Left kidney (tissue), 8 donors: ENCODE results near the gene PROK1. TPM values are rescaled to one million over a fixed set of nuclear protein-coding genes. Genes with fewer than 3 reads are reported as not detected.
A peak's percentile ranks its signal among the peaks of the same experiment; 100 is the strongest.
"Not testable (repeated sequence)": the region's sequence is repeated elsewhere in the genome, so short reads cannot be mapped to it uniquely, and the experiment has no call there.

Experiments
- DNase-seq: peaks from one replicate; pipeline ENCODE4 v3.0.0-alpha.2; 2013
- long read RNA-seq, 8 donors: transcript quantifications; one replicate each; lab custom pipeline, GENCODE V29; 2026
- polyA plus RNA-seq: library from polyadenylated mRNA; unstranded; fragments of 120-200 nt; gene quantifications from one replicate; pipeline ENCODE4 v1.2.1, GENCODE V29; 2013; ENCODE audit not compliant: insufficient read length

PROK1 gene
- 0.17 TPM for polyA plus RNA-seq
- long read RNA-seq, donor 1: 0 reads
- long read RNA-seq, donor 2: 0 reads
- long read RNA-seq, donor 3: 0 reads
- long read RNA-seq, donor 4: 0 reads
- long read RNA-seq, donor 5: 0 reads
- long read RNA-seq, donor 6: 0 reads
- long read RNA-seq, donor 7: 0 reads
- long read RNA-seq, donor 8: 0 reads

DNA sequence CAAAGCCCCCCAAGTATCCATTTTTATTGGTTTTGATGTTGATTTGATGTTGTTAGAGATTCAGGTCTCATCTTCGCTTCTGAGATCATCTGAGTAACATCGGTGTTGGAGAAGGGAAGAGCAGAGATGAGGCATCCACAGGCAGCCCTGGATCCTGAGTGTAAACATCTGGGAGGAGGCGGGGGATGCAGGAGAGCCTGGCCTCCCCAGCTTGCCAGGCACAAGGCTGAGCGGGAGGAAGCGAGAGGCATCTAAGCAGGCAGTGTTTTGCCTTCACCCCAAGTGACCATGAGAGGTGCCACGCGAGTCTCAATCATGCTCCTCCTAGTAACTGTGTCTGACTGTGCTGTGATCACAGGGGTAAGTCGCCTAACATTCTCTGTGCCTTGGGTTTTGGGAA lies at the start of gene PROK1:
Gene PROK1 (plus strand): TSS at position 221 of the 400 bp plus-strand sequence. CDS start 68 bp downstream, at position 289.
- DNase-seq: no peak

DNA sequence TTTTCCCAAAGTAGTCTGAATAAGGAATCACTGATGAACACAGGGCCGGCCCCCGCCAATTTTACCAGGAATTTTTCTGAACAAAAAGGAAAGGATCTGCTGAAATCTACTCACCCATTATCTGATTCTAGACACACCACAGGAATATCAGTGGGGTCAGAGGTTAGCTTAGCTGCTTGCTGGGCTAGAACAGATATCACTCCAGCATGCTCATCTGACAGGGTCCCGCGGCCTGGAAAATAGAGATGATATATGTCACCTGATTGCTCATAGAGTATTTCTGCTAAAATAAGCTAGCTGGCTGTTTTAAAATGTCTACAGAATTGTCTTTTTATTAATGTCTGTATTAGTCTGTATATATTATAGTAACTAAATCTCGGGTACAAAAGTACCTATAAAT lies 47.1 kb upstream of the PROK1 start:
- DNase-seq: no peak

- no peak for DNase-seq
Observed at GRCh38 chr1:110404401-110404800, 46.5 kb upstream of the PROK1 start.

- DNase-seq: not testable (repeated sequence)
Observed at GRCh38 chr1:110406407-110406806, 44.5 kb upstream of the PROK1 start.

GRCh38 chr1:110407260-110408210 lies 43.4 kb upstream of the PROK1 start, which contains the start of gene LAMTOR5:
LAMTOR5 (minus strand) TSS chr1:110407694; CDS start chr1:110407620, 74 bp downstream.
- peak; percentile 95 for DNase-seq

DNA sequence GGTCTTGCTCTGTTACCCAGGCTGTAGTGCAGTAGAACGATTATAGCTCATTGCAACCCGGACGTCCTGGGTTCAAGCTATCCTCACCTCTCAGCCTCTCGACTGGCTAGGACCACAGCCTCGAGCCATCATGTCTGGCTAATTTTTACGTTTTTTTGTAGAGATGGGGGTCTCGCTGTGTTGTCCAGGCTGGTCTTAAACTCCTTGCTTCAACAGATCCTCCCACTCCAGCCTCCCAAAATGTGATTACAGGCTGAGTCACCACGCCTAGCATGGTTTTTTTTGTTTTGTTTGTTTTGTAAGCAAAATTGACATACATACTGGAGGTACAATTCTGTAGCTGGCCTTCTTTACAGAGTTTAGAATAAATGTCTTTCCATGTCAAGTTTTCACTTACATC lies 42.5 kb upstream of the PROK1 start:
- no peak for DNase-seq

DNA sequence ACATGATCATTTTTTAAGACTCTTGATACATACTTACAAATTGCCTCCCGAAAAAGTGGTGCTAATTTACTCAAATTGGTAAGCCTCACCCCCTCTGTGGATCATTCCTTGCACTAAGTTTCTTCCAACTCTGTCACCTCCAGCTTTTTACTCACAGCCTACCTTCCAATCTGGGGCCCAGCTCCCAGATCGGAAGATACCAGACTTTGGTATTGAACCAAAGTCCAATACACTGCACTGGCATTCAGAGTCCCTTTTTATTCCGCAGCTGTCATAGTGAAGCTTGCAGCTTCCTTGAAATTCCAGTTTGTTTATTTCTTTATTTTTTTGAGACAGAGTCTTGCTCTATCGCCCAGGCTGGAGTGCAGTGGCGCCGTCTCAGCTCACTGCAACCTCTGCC lies 41.6 kb upstream of the PROK1 start:
- DNase-seq: no peak

DNA sequence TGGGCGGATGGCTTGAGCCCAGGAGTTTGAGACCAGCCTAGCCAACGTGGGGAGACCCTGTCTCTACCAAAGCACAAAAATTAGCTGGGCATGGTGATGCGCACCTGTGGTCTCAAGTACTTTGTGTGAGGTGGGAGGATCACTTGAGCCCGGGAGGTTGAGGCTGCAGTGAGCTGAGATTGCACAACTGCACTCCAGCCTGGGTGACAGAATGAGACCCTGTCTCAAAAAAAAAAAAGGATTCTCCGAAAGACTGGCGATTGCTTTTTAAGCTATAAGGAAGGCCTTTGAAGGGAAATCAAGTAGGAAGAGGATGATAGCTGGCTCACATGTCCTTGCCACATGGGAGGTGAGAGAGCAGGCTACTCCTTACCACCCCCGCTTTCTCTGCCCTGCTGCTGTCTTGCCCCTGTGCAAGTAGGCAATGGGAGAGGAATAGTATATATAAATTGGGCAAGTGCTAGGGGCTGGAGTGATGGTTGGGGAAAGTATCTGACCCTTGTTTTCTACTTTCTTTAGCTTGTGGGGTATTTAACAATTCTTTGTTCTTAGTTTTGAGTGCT lies 39.7 kb upstream of the PROK1 start:
- no peak for DNase-seq

DNA sequence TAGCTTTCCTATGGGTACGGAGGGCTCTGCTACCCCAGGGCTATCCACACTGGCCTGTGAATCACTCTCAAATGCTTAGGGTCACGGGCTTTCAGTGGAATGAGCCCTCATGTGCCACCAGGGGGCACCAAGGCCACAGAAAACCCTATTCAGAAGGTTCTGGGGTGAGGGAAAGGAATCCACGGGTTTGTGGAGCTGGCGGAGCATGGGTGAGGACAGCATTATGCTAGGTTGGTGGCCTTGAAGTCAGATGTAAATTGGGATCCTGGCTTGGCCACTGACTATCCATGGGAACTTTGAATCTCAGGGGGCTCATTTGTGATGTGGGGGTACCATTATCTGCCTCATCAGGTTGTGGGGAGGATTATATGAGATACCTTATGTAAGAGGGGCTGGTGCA lies 38.4 kb upstream of the PROK1 start:
- DNase-seq: peak; percentile 55

- DNase-seq: not testable (repeated sequence)
Observed at GRCh38 chr1:110413045-110413444, 37.9 kb upstream of the PROK1 start.

DNA sequence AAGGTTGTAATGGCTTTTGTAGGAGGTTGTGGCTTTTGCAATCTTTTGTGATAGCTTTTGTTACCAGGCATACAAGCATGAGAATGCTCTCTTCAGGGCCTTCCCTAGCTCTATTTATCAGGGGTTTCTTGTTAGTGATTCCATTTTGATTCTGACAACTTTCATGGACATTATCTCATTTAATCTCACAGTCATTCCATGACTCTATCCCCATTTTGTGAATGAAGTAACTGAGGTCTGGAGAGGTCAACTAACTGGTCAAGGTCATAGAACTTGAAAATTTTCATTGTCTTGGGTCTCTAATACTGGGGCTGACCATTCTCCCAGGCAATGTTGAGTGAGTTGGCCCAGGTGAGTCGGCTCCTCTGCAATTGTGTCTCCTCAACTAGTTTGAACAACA lies 32.2 kb upstream of the PROK1 start:
- no peak for DNase-seq

DNA sequence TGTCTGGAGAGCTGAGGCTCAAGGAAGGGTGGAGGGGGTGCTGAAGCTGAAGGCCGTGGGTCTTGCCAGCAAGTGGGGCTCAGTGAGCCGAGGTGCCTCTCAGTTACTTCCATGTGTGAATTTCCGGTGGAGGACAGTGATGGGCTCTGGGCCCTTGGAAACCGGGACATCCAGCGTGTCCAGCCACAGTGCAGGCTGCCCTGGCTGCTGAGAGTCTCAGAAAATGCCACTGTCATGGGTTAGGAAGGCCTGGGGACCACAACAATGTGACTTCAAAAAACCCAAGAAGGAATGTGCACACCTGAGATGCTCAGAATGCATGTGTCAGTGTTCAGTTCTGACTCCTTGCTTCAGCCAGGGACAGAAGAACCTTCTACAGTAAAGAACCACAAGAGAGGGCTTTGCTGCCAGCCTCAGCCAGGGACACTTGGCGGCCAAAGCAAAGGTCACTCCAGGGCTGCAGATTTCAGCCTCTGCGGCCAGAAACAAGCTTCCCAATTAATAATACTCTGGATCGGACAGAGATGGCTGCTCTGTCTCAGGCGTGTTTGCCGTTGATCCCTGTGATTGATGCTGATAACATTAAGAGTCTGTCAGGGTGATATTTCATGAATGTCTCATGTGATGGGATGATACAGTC lies 30.8 kb upstream of the PROK1 start:
- DNase-seq: no peak

- DNase-seq: no peak
Observed at GRCh38 chr1:110420874-110421793, 29.8 kb upstream of the PROK1 start.

DNA sequence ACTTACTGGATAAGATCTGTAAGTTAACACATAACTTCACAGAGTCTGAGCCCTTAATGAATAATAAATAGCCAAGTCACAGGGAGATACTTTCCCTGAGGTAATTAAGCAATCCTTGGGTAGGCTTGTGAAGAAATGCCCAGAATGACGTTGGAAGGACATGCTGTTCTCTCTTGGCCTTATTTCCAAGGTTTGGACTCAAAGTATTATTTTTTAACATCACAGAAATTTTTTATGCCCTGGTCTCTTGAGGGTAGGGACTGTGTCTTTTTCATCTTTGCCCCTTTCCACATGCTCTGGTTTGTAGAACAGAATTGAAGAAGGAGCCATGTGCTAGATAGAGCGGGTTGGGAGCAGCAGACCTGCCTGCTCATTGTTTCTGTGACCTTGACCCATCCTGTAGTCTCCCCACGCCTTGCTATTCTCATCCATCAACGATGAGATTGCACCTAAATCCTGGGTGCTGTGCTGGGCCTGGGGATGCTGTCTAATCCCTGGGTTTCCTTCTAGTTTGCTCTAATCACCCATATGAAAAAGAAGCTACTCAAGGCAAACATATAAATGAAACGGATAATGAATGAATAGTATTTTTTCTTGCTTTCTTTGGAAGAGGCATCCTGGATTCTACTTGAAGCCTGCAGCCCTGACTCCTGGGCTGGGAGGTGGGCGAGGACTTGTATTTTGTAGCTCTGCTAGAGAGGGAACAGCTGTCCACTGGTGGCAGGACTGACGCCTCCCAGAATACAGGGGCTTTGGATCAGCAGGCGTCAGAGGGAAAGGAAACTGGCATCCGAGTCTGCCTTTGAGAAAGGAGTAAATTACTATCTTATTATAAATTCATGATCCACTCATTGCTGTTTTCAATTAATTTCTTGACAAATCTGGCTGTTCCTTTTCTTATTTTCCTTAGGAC lies 26.0 kb upstream of the PROK1 start:
- DNase-seq: no peak

- DNase-seq: no peak
Observed at GRCh38 chr1:110425612-110426152, 25.3 kb upstream of the PROK1 start.

DNA sequence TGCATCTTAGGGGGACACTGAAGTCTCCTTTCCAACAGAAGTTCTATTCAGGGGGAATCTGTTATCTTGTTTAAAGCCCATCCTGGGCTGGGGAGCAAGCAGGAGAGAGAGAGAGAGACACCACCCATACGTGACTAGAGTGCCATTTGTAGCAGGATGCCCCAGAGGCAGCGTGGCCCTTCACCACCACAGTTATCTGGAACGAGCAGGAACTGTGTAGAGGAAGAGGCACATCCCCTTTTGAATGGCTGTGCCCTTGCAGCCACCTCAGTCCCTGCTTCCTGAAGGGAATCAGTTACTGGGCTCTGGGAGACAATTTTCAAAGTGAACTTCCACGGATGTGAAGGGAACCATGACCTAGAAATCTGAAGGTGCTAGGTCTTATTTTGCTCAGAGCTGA lies 24.1 kb upstream of the PROK1 start:
- no peak for DNase-seq

DNA sequence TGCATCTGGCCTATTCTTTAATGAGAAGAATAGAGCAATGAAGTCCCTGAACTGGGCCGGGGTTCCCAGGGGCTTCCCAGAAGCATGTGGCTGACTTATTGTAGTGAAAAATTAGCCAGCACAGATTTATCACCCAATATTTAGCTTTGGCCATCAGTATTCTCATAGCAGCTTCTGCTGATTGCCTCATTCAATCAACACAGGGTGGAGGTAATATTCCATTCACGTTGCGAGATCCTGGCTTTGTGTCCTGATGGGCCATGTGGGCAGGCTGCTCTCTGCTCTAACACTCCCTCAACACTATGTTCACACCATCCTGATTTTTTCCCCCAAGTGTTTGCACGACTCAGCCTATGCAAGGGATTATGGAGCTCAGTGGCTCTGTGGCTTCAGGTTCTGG lies 22.0 kb upstream of the PROK1 start:
- no peak for DNase-seq

- DNase-seq: no peak
Observed at GRCh38 chr1:110430366-110430765, 20.6 kb upstream of the PROK1 start.

- DNase-seq: no peak
Observed at GRCh38 chr1:110430901-110431300, 20.0 kb upstream of the PROK1 start.

DNA sequence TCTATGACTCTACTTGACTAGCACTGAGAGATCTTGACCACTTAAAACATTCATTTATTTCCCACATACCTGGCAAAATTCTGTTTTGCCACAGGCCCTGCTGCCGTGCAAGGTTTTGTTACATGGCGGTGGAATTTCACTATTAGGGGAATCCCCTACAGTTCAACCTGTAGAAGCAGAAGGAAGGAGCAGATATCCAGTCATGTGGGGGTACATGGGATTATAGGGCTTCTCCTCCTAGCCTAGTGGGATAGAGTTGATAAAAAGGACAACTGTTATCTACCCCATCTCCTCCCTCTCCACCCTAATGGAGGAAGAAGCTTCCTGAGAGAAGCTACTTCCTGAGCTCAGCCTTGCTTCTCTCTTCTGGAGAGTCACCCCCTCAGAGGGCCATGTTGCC lies 17.7 kb upstream of the PROK1 start:
- DNase-seq: no peak
